ENCODE results near the gene KRT71.

DNA sequence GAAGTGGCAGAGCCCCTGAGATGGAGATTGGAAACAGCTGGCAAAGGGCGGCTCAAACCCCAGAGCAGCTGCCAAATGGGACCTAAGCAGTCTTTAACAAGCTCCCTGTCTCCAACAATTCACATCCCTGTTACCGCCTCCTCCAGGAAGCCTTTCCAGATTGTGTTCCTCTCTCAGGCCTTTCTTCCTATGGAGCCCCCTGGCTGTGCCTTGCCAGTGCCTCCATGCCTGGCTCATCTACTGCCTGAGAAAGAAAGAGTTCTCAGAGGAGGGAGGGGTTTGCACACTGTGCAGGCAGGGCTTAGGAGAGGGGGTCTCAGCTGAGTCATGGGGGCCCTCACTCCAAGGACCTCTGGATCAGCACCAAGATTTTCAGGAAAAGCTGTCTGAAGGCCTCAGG lies 29.5 kb upstream of the KRT71 start:
- TF ChIP-seq, protein P1, sequence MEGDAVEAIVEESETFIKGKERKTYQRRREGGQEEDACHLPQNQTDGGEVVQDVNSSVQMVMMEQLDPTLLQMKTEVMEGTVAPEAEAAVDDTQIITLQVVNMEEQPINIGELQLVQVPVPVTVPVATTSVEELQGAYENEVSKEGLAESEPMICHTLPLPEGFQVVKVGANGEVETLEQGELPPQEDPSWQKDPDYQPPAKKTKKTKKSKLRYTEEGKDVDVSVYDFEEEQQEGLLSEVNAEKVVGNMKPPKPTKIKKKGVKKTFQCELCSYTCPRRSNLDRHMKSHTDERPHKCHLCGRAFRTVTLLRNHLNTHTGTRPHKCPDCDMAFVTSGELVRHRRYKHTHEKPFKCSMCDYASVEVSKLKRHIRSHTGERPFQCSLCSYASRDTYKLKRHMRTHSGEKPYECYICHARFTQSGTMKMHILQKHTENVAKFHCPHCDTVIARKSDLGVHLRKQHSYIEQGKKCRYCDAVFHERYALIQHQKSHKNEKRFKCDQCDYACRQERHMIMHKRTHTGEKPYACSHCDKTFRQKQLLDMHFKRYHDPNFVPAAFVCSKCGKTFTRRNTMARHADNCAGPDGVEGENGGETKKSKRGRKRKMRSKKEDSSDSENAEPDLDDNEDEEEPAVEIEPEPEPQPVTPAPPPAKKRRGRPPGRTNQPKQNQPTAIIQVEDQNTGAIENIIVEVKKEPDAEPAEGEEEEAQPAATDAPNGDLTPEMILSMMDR (conservative IDR thresholded peaks at IDR 0.05) = no peak
- no peak for TF ChIP-seq EZH2 (IDR thresholded peaks at IDR 0.05; ENCODE audit: low read depth)
